SU-DHL-6 (cell line): ENCODE results near the gene ACTC1.

Source experiments
- H2AFZ ChIP-seq: fragments of 200-600 bp; sonication (generic); 2 replicates; pipeline ENCODE4 v1.6.1; 2014; ENCODE audit warnings: low read depth, mild to moderate bottlenecking, moderate library complexity, mixed read lengths, antibody characterized with exemption, low read length; ENCODE audit not compliant: severe bottlenecking
- H3F3A ChIP-seq: fragments of 200-600 bp; shearing (Covaris generic); 2 replicates; pipeline ENCODE4 v1.6.0; 2016; ENCODE audit warnings: antibody characterized with exemption, mild to moderate bottlenecking; ENCODE audit not compliant: insufficient read depth
- H3K27ac ChIP-seq: fragments of 200-600 bp; sonication (generic); 2 replicates; pipeline ENCODE4 v1.5.1; 2016; ENCODE audit warnings: low read depth, mild to moderate bottlenecking, low read length, moderate library complexity, mixed read lengths
- H3K27me3 ChIP-seq: fragments of 200-600 bp; sonication (generic), shearing (Covaris generic); 2 replicates; pipeline ENCODE4 v1.6.0; 2014; ENCODE audit warnings: mild to moderate bottlenecking, low read length
- H3K36me3 ChIP-seq: fragments of 200-600 bp; sonication (generic); 2 replicates; pipeline ENCODE4 v1.6.1; 2014; ENCODE audit warnings: mild to moderate bottlenecking, low read length, mixed read lengths
- H3K4me2 ChIP-seq: fragments of 300-600, 200-600 bp; shearing (Covaris generic), sonication (generic); 2 replicates; pipeline ENCODE4 v1.6.0; 2014; ENCODE audit warnings: low read length, low read depth, mild to moderate bottlenecking; ENCODE audit not compliant: poor library complexity, severe bottlenecking
- H3K4me3 ChIP-seq: fragments of 200-600 bp; sonication (generic); 2 replicates; pipeline ENCODE4 v1.5.1; 2014; ENCODE audit warnings: antibody characterized with exemption, low read length, mild to moderate bottlenecking, mixed read lengths; ENCODE audit not compliant: insufficient read depth, poor library complexity, severe bottlenecking
- H3K79me2 ChIP-seq: fragments of 200-600 bp; sonication (generic); 2 replicates; pipeline ENCODE4 v1.6.1; 2014; ENCODE audit warnings: mild to moderate bottlenecking, low read length, moderate library complexity; ENCODE audit not compliant: insufficient read depth
- H3K9ac ChIP-seq: fragments of 200-600 bp; sonication (generic); 2 replicates; pipeline ENCODE4 v1.7.0; 2014; ENCODE audit warnings: mild to moderate bottlenecking, low read length
- H3K9me2 ChIP-seq: fragments of 200-600 bp; sonication (generic); replicated peaks from 2 replicates; pipeline ENCODE4 v1.6.1; 2014; ENCODE audit warnings: low read length; ENCODE audit not compliant: insufficient read depth
- H3K9me3 ChIP-seq: fragments of 200-600 bp; sonication (generic); 2 replicates; pipeline ENCODE4 v1.6.1; 2014; ENCODE audit warnings: low read length, mixed read lengths; ENCODE audit not compliant: insufficient read depth
- H4K20me1 ChIP-seq: fragments of 200-600 bp; sonication (generic); 2 replicates; pipeline ENCODE4 v1.6.1; 2014; ENCODE audit warnings: low read depth, mild to moderate bottlenecking, antibody characterized with exemption, low read length, moderate library complexity, mixed read lengths
- CTCF ChIP-seq: fragments of 200-600 bp; sonication (generic); IDR thresholded peaks from one replicate; pipeline ENCODE4 v1.5.1; 2017; ENCODE audit warnings: antibody characterized with exemption, mild to moderate bottlenecking, low read length, moderate library complexity; ENCODE audit not compliant: insufficient read depth, poor library complexity, severe bottlenecking
- EZH2phosphoT487 ChIP-seq: fragments of 200-600 bp; sonication (generic), shearing (Covaris generic); conservative IDR thresholded peaks from 2 replicates; pipeline ENCODE4 v1.6.1; 2018; ENCODE audit warnings: mild to moderate bottlenecking, antibody characterized with exemption, low read length, moderate library complexity, mixed read lengths

Gene ACTC1

GRCh38 chr15:34837246-34838016 lies 42.1 kb upstream of the ACTC1 start:
- peaks cover 3% of the 10 kb centered on the region; the same call in 1 of the 2 replicates for H3K36me3 ChIP-seq
- H2AFZ ChIP-seq: no peak overlapping the region
- no peaks in the 10 kb centered on the region for H3K79me2 ChIP-seq
- H3K27me3 ChIP-seq: no peaks in the 10 kb centered on the region
- H3K4me3 ChIP-seq: no peak overlapping the region
- no peak overlapping the region for H3K9ac ChIP-seq
- H3K9me2 ChIP-seq: no peaks in the 10 kb centered on the region
- H3K4me2 ChIP-seq: no peak overlapping the region
- no peaks in the 10 kb centered on the region for H4K20me1 ChIP-seq
- TF ChIP-seq CTCF (no peak), EZH2phosphoT487 (no peak)
- no peak overlapping the region for H3K27ac ChIP-seq
- no peaks in the 10 kb centered on the region for H3F3A ChIP-seq
- no peaks in the 10 kb centered on the region for H3K9me3 ChIP-seq

GRCh38 chr15:34828145-34828911 lies 33.0 kb upstream of the ACTC1 start:
- no peaks in the 10 kb centered on the region for H3K9me2 ChIP-seq
- no peak overlapping the region for H2AFZ ChIP-seq
- no peaks in the 10 kb centered on the region for H3K36me3 ChIP-seq
- H3K27ac ChIP-seq: no peak overlapping the region
- H3K9ac ChIP-seq: no peak overlapping the region
- no peak overlapping the region for H3K4me3 ChIP-seq
- H3K9me3 ChIP-seq: no peaks in the 10 kb centered on the region
- TF ChIP-seq CTCF (no peak), EZH2phosphoT487 (no peak)
- H4K20me1 ChIP-seq: no peaks in the 10 kb centered on the region
- no peaks in the 10 kb centered on the region; the same call in 1 of the 2 replicates for H3K27me3 ChIP-seq
- H3K79me2 ChIP-seq: no peaks in the 10 kb centered on the region
- no peaks in the 10 kb centered on the region for H3F3A ChIP-seq
- no peak overlapping the region for H3K4me2 ChIP-seq

GRCh38 chr15:34821831-34822230 lies 26.5 kb upstream of the ACTC1 start:
- no peak for TF ChIP-seq CTCF
- no peaks in the 10 kb centered on the region for H3K27me3 ChIP-seq

More at GRCh38 chr15:34821831-34822230, 26.5 kb upstream of the ACTC1 start:
- Histone ChIP-seq H3K36me3 (no peaks in the 10 kb centered on the region), H3K4me2 (no peak overlapping the region), H3K4me3 (no peak overlapping the region), H3K79me2 (no peaks in the 10 kb centered on the region), H4K20me1 (no peaks in the 10 kb centered on the region), H3K9me3 (no peaks in the 10 kb centered on the region), H3K9me2 (no peaks in the 10 kb centered on the region), H3K9ac (no peak overlapping the region), H3K27ac (no peak overlapping the region), H2AFZ (no peak overlapping the region), H3F3A (no peaks in the 10 kb centered on the region)
